B cell (primary cell): Measurements from ENCODE around the gene SPP2. TPM values are rescaled to one million over a fixed set of nuclear protein-coding genes. Genes with fewer than 3 reads are reported as not detected.
A peak's percentile ranks its signal among the peaks of the same experiment; 100 is the strongest.

Source experiments
- ATAC-seq: fragments of 200-7000 bp; cut with Tn5 transposase; one replicate; pipeline ENCODE4 v1.10.0; 2021; ENCODE audit warnings: low read depth, mild to moderate bottlenecking, moderate number of reproducible peaks, moderate library complexity
- CTCF ChIA-PET: fragments of 350-600 bp; sonication (Branson Sonifier 250); formaldehyde crosslinking; loops from one replicate; lab custom pipeline; 2021; ENCODE audit warnings: antibody characterized with exemption, inconsistent platforms; lab: Charles Lee
- POLR2A ChIA-PET: fragments of 350-600 bp; sonication (Branson Sonifier 250); formaldehyde crosslinking; loops from one replicate; lab custom pipeline; 2021; ENCODE audit warnings: antibody characterized with exemption; lab: Charles Lee
- DNase-seq: peaks from one replicate; pipeline ENCODE4 v3.0.0; 2013
- H2AFZ ChIP-seq: 2 replicates; pipeline ENCODE4 v1.6.1; 2012; ENCODE audit warnings: mild to moderate bottlenecking, low read depth, low read length; ENCODE audit not compliant: insufficient read depth, poor library complexity, severe bottlenecking
- H3K27ac ChIP-seq, 2 donors: 1 replicate in 1 of 2; 2 replicates in 1 of 2; pipeline ENCODE4 v1.5.1; 2012 to 2013; ENCODE audit warnings: low read length in 2 of 2, mild to moderate bottlenecking in 2 of 2, moderate library complexity in 1 of 2
- H3K27me3 ChIP-seq, 4 experiments: fragments of 200-600 bp in 1 of 4; sonication (generic) in 1 of 4; replicated peaks in 1 of 4; 1 replicate in 2 of 4; 2 replicates in 2 of 4; pipeline versions ENCODE4 v1.6.1 to v1.7.0; 2013 to 2016; ENCODE audit warnings: low read length in 3 of 4, mild to moderate bottlenecking in 2 of 4, mixed read lengths in 1 of 4, moderate library complexity in 1 of 4; ENCODE audit not compliant: insufficient read depth in 4 of 4, control insufficient read depth in 3 of 4; ENCODE audit errors: control extremely low read depth in 1 of 4
- H3K36me3 ChIP-seq, 2 experiments: replicated peaks in 1 of 2; 1 replicate in 1 of 2; 2 replicates in 1 of 2; pipeline versions ENCODE4 v1.6.1 to v1.7.1; 2013; ENCODE audit warnings: low read length in 1 of 2; ENCODE audit not compliant: insufficient read depth in 2 of 2, control insufficient read depth in 1 of 2; ENCODE audit errors: control extremely low read depth in 1 of 2, extremely low read depth in 1 of 2
- H3K4me1 ChIP-seq, 2 donors: fragments of 200-600 bp in 1 of 2; sonication (generic) in 1 of 2; 1 replicate in 1 of 2; 2 replicates in 1 of 2; pipeline versions ENCODE4 v1.5.1 to v1.6.1; 2013 to 2017; ENCODE audit warnings: low read length in 2 of 2; ENCODE audit not compliant: control insufficient read depth in 2 of 2, insufficient read depth in 2 of 2
- H3K4me2 ChIP-seq: replicated peaks from 2 replicates; pipeline ENCODE3; 2012; ENCODE audit warnings: mild to moderate bottlenecking, low read depth, low read length; ENCODE audit not compliant: poor library complexity, severe bottlenecking
- H3K4me3 ChIP-seq, 5 experiments: fragments of 200-600 bp in 1 of 5; sonication (generic) in 1 of 5; 1 replicate in 3 of 5; 2 replicates in 2 of 5; pipeline versions ENCODE4 v1.5.1 to v1.7.0; 2011 to 2016; ENCODE audit warnings: low read length in 4 of 5, mild to moderate bottlenecking in 4 of 5, low read depth in 2 of 5, control low read depth in 1 of 5, moderate library complexity in 1 of 5; ENCODE audit not compliant: insufficient read depth in 1 of 5; ENCODE audit errors: control extremely low read depth in 1 of 5, extremely low read depth in 1 of 5
- H3K79me2 ChIP-seq: fragments of 200-600 bp; sonication (generic); one replicate; pipeline ENCODE4 v1.6.0; 2016; ENCODE audit warnings: low read length; ENCODE audit not compliant: control insufficient read depth, insufficient read depth
- H3K9ac ChIP-seq: fragments of 200-600 bp; sonication (generic); 2 replicates; pipeline ENCODE4 v1.6.1; 2017; ENCODE audit warnings: mild to moderate bottlenecking, low read length, moderate library complexity
- H3K9me3 ChIP-seq, 3 donors: one replicate each; pipeline versions ENCODE4 v1.6.1 to v1.7.1; 2013; ENCODE audit warnings: low read length in 2 of 3; ENCODE audit not compliant: control insufficient read depth in 2 of 3, insufficient read depth in 1 of 3; ENCODE audit errors: control extremely low read depth in 1 of 3
- H4K20me1 ChIP-seq: 2 replicates; pipeline ENCODE4 v1.6.0; 2012; ENCODE audit warnings: mild to moderate bottlenecking, low read length; ENCODE audit not compliant: insufficient read depth, control insufficient read depth, poor library complexity, severe bottlenecking
- H3K27ac Mint-ChIP-seq: one replicate; pipeline ENCODE4 v1.8.0; 2021; ENCODE audit warnings: mixed read lengths
- H3K27me3 Mint-ChIP-seq: one replicate; pipeline ENCODE4 v1.8.0; 2021; ENCODE audit warnings: mixed read lengths
- H3K4me1 Mint-ChIP-seq: one replicate; pipeline ENCODE4 v1.8.0; 2021; ENCODE audit warnings: mixed read lengths
- H3K4me3 Mint-ChIP-seq: one replicate; pipeline ENCODE4 v1.8.0; 2021; ENCODE audit warnings: mixed read lengths
- H3K9me3 Mint-ChIP-seq: one replicate; pipeline ENCODE4 v1.8.0; 2022; ENCODE audit warnings: mixed read lengths; ENCODE audit not compliant: insufficient read depth
- EZH2 ChIP-seq: IDR thresholded peaks from 2 replicates; pipeline ENCODE4 v1.6.1; 2012; ENCODE audit warnings: borderline replicate concordance, low read depth, mild to moderate bottlenecking, moderate library complexity, low read length; ENCODE audit not compliant: insufficient read depth, poor library complexity, severe bottlenecking
- WGBS: methylation state at CpG from one replicate; pipeline ENCODE4 v1.1.5; 2013; ENCODE audit warnings: missing lambda C conversion rate; ENCODE audit not compliant: insufficient coverage; 5-methylcytosine and 5-hydroxymethylcytosine counted together
- intact Hi-C: fragments of 100-400 bp; cut with micrococcal nuclease; formaldehyde crosslinking; loops from one replicate; pipeline ENCODE4 v1.10.0; 2022
- polyA plus RNA-seq: library from polyadenylated mRNA; depleted of rRNA; stranded (reverse); fragments of >200 nt; gene quantifications from 2 replicates; pipeline ENCODE4 v1.2.3, GENCODE V29; 2012
- total RNA-seq, 2 donors: library from RNA; stranded (reverse); fragments of 120-200 nt in 1 of 2; gene quantifications; 1 replicate in 1 of 2; 2 replicates in 1 of 2; pipeline versions ENCODE4 v1.2.3 to v1.2.4, GENCODE V29; 2013 to 2022
- TF ChIP-seq, protein P1 (sequence below): fragments of 200-600 bp; IDR thresholded peaks from one replicate; pipeline ENCODE4 v1.8.0; 2022; ENCODE audit warnings: antibody characterized with exemption, mild to moderate bottlenecking

The SPP2 gene
- total and polyA plus RNA-seq, 2 donors (not counting 1 experiment from before 2014, with no cell fraction given) = not detected

DNA sequence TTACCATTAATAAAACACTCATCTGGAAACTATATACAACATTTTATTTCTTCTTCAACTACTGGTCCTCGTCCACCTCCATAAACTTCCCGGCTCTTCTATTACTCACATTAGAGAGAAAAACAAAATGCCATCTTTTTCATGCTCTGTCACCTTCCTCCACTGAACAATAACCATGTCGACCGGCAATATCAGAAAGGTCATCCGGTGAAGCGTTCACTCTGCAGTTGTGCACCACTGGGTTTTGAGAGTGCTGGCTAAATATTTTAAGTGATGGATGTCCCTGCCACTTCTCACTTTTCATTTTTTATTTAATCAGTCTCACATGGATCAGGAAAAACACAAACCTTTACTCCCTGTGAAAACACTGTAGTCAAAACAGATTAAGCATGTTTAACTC, 48.2 kb downstream of the SPP2 start:
- Histone ChIP-seq H3K4me3 (no peak overlapping the region), H2AFZ (no peak overlapping the region), H3K9ac (peak overlapping the region; percentile 7), H3K27me3 (peaks cover 0 to 21% (median 11%) of the 10 kb centered on the region in 4 experiments), H3K4me1 (peaks cover 20 to 21% of the 10 kb centered on the region in 2 donors), H3K79me2 (no peaks in the 10 kb centered on the region), H3K4me2 (peak overlapping the region; percentile 49), H4K20me1 (no peaks in the 10 kb centered on the region), H3K27ac (no peak overlapping the region), H3K9me3 (peaks cover 0 to 6% (median 0%) of the 10 kb centered on the region in 3 donors), H3K36me3 (no peaks in the 10 kb centered on the region)
- Mint-ChIP-seq H3K27ac (no peak overlapping the region), H3K4me1 (peaks cover 16% of the 10 kb centered on the region), H3K27me3 (peaks cover 13% of the 10 kb centered on the region), H3K4me3 (peak overlapping the region; percentile 20), H3K9me3 (no peaks in the 10 kb centered on the region)
- ATAC-seq (peak; percentile 63), DNase-seq (peak; percentile 25)
- TF ChIP-seq, protein P1, sequence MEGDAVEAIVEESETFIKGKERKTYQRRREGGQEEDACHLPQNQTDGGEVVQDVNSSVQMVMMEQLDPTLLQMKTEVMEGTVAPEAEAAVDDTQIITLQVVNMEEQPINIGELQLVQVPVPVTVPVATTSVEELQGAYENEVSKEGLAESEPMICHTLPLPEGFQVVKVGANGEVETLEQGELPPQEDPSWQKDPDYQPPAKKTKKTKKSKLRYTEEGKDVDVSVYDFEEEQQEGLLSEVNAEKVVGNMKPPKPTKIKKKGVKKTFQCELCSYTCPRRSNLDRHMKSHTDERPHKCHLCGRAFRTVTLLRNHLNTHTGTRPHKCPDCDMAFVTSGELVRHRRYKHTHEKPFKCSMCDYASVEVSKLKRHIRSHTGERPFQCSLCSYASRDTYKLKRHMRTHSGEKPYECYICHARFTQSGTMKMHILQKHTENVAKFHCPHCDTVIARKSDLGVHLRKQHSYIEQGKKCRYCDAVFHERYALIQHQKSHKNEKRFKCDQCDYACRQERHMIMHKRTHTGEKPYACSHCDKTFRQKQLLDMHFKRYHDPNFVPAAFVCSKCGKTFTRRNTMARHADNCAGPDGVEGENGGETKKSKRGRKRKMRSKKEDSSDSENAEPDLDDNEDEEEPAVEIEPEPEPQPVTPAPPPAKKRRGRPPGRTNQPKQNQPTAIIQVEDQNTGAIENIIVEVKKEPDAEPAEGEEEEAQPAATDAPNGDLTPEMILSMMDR = no peak
- TF ChIP-seq EZH2 = no peak
- intact Hi-C loops = no loop called here
- 23% methylated on average over 2 of the region's 6 CpGs for WGBS
- ChIA-PET CTCF (no interaction called here), POLR2A (no interaction called here)

DNA sequence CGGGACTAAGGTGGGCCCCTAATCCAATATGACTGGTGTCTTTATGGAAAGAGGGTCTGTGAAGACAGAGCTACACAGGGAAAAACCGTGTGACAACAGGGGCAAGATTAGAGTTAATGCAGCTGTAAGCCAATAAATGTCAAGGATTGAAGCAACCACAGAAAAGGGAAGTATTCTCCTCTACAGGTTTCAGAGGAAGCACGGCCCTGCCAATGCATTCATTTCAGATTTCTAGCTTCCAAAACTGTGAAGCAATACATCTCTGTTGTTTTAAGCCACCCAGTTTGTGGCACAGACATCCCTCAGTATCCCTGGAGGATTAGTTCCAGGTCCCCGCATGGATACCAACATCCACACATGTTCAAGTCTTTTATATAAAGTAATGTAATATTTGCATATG, 48.8 kb downstream of the SPP2 start:
- H3K27me3 ChIP-seq = peaks cover 0 to 19% (median 9%) of the 10 kb centered on the region in 4 experiments
- no peaks in the 10 kb centered on the region for H4K20me1 ChIP-seq
- peaks cover 0 to 6% (median 0%) of the 10 kb centered on the region in 3 donors for H3K9me3 ChIP-seq
- no peaks in the 10 kb centered on the region for H3K9me3 Mint-ChIP-seq
- H3K4me3 ChIP-seq = no peak overlapping the region
- H3K4me1 ChIP-seq = peaks cover 20 to 21% of the 10 kb centered on the region in 2 donors
- H3K36me3 ChIP-seq = no peaks in the 10 kb centered on the region
- no peak overlapping the region for H3K27ac ChIP-seq
- peaks cover 13% of the 10 kb centered on the region for H3K27me3 Mint-ChIP-seq
- CTCF ChIA-PET = interaction anchor here (1.4 kb wide), 1 partner anchor 37 kb away, joined by 6 read pairs; no protein-coding TSS in a partner anchor
- POLR2A ChIA-PET = no interaction called here
- H3K79me2 ChIP-seq = no peaks in the 10 kb centered on the region
- ATAC-seq (peak; percentile 57), DNase-seq (peak; percentile 59)
- 11% methylated on average over 3 of the region's 4 CpGs for WGBS
- peak overlapping the region; percentile 49 for H3K4me2 ChIP-seq
- no peak overlapping the region for H3K9ac ChIP-seq
- peak overlapping the region; percentile 20 for H3K4me3 Mint-ChIP-seq
- H3K4me1 Mint-ChIP-seq = peaks cover 16% of the 10 kb centered on the region
- no peak overlapping the region for H3K27ac Mint-ChIP-seq
- no peak for TF ChIP-seq EZH2
- TF ChIP-seq, protein P1 = no peak
- no peak overlapping the region for H2AFZ ChIP-seq
- intact Hi-C loops = no loop called here
